ENCODE measurements around the gene DNM3. TPM values are rescaled to one million over a fixed set of nuclear protein-coding genes. Genes with fewer than 3 reads are reported as not detected.
A peak's percentile ranks its signal among the peaks of the same experiment; 100 is the strongest.

DNM3 gene
- total RNA-seq, 1 experiment from 2014 or later: 0.11 TPM

- H3K36me3 Mint-ChIP-seq (ENCODE audit: insufficient read depth, unreplicated experiment): no peaks in the 10 kb centered on the region
- intact Hi-C loops (cut with micrococcal nuclease; ENCODE audit: unreplicated experiment): loop anchor here (1.0 to 2.0 kb wide), 5 partner anchors 20 to 269 kb away; no protein-coding TSS in a partner anchor
- H3K9me3 Mint-ChIP-seq (ENCODE audit: unreplicated experiment): no peaks in the 10 kb centered on the region
- POLR2A ChIA-PET: interaction anchor here (0.6 to 3.2 kb wide), 3 partner anchors 10 to 82 kb away, joined by 3 to 42 read pairs (median 5); partner anchors contain the start of gene SUCO
- no peaks in the 10 kb centered on the region for H3K36me3 ChIP-seq (ENCODE audit: control insufficient read depth, insufficient read depth, low read length)
- H3K4me3 Mint-ChIP-seq (ENCODE audit: unreplicated experiment): peak overlapping the region; percentile 68
- H3K27me3 Mint-ChIP-seq (ENCODE audit: insufficient read depth, unreplicated experiment): no peaks in the 10 kb centered on the region
- no peak for TF ChIP-seq CTCF (IDR thresholded peaks at IDR 0.05; ENCODE audit: insufficient read depth in 1 of 2, low read depth in 1 of 2, low read length in 1 of 2, severe bottlenecking in 1 of 2, unreplicated experiment in 1 of 2)
- CTCF ChIA-PET: interaction anchor here (0.7 to 3.1 kb wide), 6 partner anchors 10 to 275 kb away, joined by 3 to 21 read pairs (median 4); partner anchors contain the start of gene SUCO
- H3K9me3 ChIP-seq: no peaks in the 10 kb centered on the region
- H3K27ac Mint-ChIP-seq (ENCODE audit: unreplicated experiment): peak overlapping the region; percentile 88
- no TSS peak for BruUV-seq (replicated peaks)
- peaks cover 70% of the 10 kb centered on the region for H3K4me1 ChIP-seq
- no peaks in the 10 kb centered on the region for H3K27me3 ChIP-seq (replicated peaks; ENCODE audit: control insufficient read depth, insufficient read depth, low read length)
- DNase-seq: peak; percentile 80 to 86
- H3K4me3 ChIP-seq (ENCODE audit: low read depth, low read length): peak overlapping the region; percentile 9
- peaks cover 61% of the 10 kb centered on the region for H3K4me1 Mint-ChIP-seq (ENCODE audit: low read depth, unreplicated experiment)
Observed at GRCh38 chr1:172450524-172450885, 609.2 kb downstream of the DNM3 start.

DNA sequence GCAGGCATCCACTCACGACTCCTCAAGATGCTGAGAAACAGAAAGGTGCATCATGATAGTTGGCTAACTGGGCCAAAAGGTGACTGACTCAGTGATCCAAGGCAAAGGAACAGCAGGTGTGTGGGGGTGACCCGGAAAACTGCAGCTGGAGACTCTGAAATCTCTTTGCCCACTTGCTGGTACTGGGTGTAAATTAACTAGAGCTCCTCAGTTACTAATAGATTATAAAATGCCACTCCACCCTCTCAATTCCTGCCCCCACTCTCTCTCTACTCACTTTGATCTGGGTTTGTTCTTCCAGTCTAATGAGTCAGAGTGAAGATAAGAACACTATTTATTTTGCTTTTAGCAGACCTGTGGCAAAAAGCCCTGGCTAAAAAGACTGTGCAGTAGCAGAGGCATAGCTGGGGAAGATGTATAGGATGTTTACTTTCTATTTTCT is 609.7 kb downstream of the DNM3 start:
- Mint-ChIP-seq H3K9me3 (ENCODE audit: unreplicated experiment) (no peaks in the 10 kb centered on the region), H3K27me3 (ENCODE audit: insufficient read depth, unreplicated experiment) (no peaks in the 10 kb centered on the region), H3K27ac (ENCODE audit: unreplicated experiment) (peak overlapping the region; percentile 88), H3K36me3 (ENCODE audit: insufficient read depth, unreplicated experiment) (no peaks in the 10 kb centered on the region), H3K4me1 (ENCODE audit: low read depth, unreplicated experiment) (peaks cover 60% of the 10 kb centered on the region), H3K4me3 (ENCODE audit: unreplicated experiment) (peak overlapping the region; percentile 68)
- H3K4me3 ChIP-seq (ENCODE audit: low read depth, low read length): peak overlapping the region; percentile 12; the same call in 1 of the 2 replicates
- H3K27me3 ChIP-seq (replicated peaks; ENCODE audit: control insufficient read depth, insufficient read depth, low read length): no peaks in the 10 kb centered on the region
- CTCF ChIA-PET: interaction anchor here (1.0 to 3.1 kb wide), 4 partner anchors 10 to 269 kb away, joined by 3 to 21 read pairs (median 4); partner anchors contain the start of gene SUCO
- intact Hi-C loops (cut with micrococcal nuclease; ENCODE audit: unreplicated experiment): loop anchor here (1.0 to 2.0 kb wide), 2 partner anchors 9 to 158 kb away; no protein-coding TSS in a partner anchor
- H3K36me3 ChIP-seq (ENCODE audit: control insufficient read depth, insufficient read depth, low read length): no peaks in the 10 kb centered on the region
- TF ChIP-seq CTCF (IDR thresholded peaks at IDR 0.05; ENCODE audit: insufficient read depth in 1 of 2, low read depth in 1 of 2, low read length in 1 of 2, severe bottlenecking in 1 of 2, unreplicated experiment in 1 of 2): no peak
- H3K4me1 ChIP-seq: peaks cover 70% of the 10 kb centered on the region
- peak; percentile 48 to 57 for DNase-seq
- no peaks in the 10 kb centered on the region for H3K9me3 ChIP-seq
- POLR2A ChIA-PET: interaction anchor here (1.1 to 3.2 kb wide), 2 partner anchors 9 to 82 kb away, joined by 5 to 42 read pairs; partner anchors contain the start of gene SUCO
- BruUV-seq (replicated peaks): no TSS peak

- CTCF ChIA-PET: no interaction called here
- H3K27me3 ChIP-seq (replicated peaks; ENCODE audit: control insufficient read depth, insufficient read depth, low read length): no peaks in the 10 kb centered on the region
- POLR2A ChIA-PET: interaction anchor here (1.1 to 1.6 kb wide), 2 partner anchors 78 to 80 kb away, joined by 4 to 8 read pairs; partner anchors contain the start of gene SUCO
- Mint-ChIP-seq H3K4me1 (ENCODE audit: low read depth, unreplicated experiment) (peaks cover 70% of the 10 kb centered on the region), H3K27me3 (ENCODE audit: insufficient read depth, unreplicated experiment) (no peaks in the 10 kb centered on the region), H3K27ac (ENCODE audit: unreplicated experiment) (peak overlapping the region; percentile 85), H3K36me3 (ENCODE audit: insufficient read depth, unreplicated experiment) (no peaks in the 10 kb centered on the region), H3K9me3 (ENCODE audit: unreplicated experiment) (peaks cover 15% of the 10 kb centered on the region), H3K4me3 (ENCODE audit: unreplicated experiment) (peak overlapping the region; percentile 53)
- no TSS peak for BruUV-seq (replicated peaks)
- peaks cover 64% of the 10 kb centered on the region for H3K4me1 ChIP-seq
- no peak for TF ChIP-seq CTCF (IDR thresholded peaks at IDR 0.05; ENCODE audit: insufficient read depth in 1 of 2, low read depth in 1 of 2, low read length in 1 of 2, severe bottlenecking in 1 of 2, unreplicated experiment in 1 of 2)
- no peaks in the 10 kb centered on the region for H3K9me3 ChIP-seq
- peak; percentile 54 to 74 for DNase-seq
- intact Hi-C loops (cut with micrococcal nuclease; ENCODE audit: unreplicated experiment): no loop called here
- no peaks in the 10 kb centered on the region for H3K36me3 ChIP-seq (ENCODE audit: control insufficient read depth, insufficient read depth, low read length)
- H3K4me3 ChIP-seq (ENCODE audit: low read depth, low read length): no peak overlapping the region
Observed at GRCh38 chr1:172452536-172453152, 611.3 kb downstream of the DNM3 start.

All from Caco-2 (cell line).